K562 (cell line): ENCODE results near the gene SEC22C. TPM values are rescaled to one million over a fixed set of nuclear protein-coding genes. Genes with fewer than 3 reads are reported as not detected.
A peak's percentile ranks its signal among the peaks of the same experiment; 100 is the strongest.

ENCODE experiments used
- CEBPZ ChIP-seq: fragments of 150-350 bp; IDR thresholded peaks from 2 replicates; pipeline ENCODE4 v1.6.1; 2014; ENCODE audit warnings: low read depth, mild to moderate bottlenecking, low read length, borderline replicate concordance
- DIDO1 ChIP-seq: fragments of 450-650 bp; IDR thresholded peaks from 2 replicates; pipeline ENCODE4 v1.6.1; 2016; ENCODE audit warnings: low read depth, missing biosample characterization, missing genetic modification characterization
- DLX4 ChIP-seq: fragments of 250-450 bp; sonication (Bioruptor Pico); IDR thresholded peaks from 2 replicates; pipeline ENCODE4 v1.6.1; 2021; ENCODE audit warnings: mild to moderate bottlenecking
- E2F5 ChIP-seq: sonication (generic); formaldehyde crosslinking; IDR thresholded peaks from 2 replicates; pipeline ENCODE4 v1.8.0; 2022; ENCODE audit warnings: mild to moderate bottlenecking, missing genetic modification reagents
- EP400 ChIP-seq: fragments of 450-650 bp; IDR thresholded peaks from 2 replicates; pipeline ENCODE4 v1.6.1; 2017; ENCODE audit warnings: antibody characterized with exemption, mild to moderate bottlenecking, moderate library complexity
- FOXA1 ChIP-seq: fragments of 450-650 bp; IDR thresholded peaks from 2 replicates; pipeline ENCODE4 v1.6.1; 2016; ENCODE audit warnings: mild to moderate bottlenecking, borderline replicate concordance
- ILK ChIP-seq: fragments of 450-650 bp; IDR thresholded peaks from 2 replicates; pipeline ENCODE4 v1.6.1; 2016; ENCODE audit warnings: missing genetic modification characterization, low read depth, mild to moderate bottlenecking, missing compliant biosample characterization, moderate library complexity, borderline replicate concordance
- JUN ChIP-seq, 2 experiments: sonication (generic) in 1 of 2; formaldehyde crosslinking in 1 of 2; IDR thresholded peaks; 2 replicates each; pipeline versions ENCODE4 v1.6.1 to v1.8.0; 2012 to 2022; ENCODE audit warnings: borderline replicate concordance in 2 of 2, mild to moderate bottlenecking in 2 of 2, improper control_type of control experiment in 1 of 2, low read depth in 1 of 2, low read length in 1 of 2, missing genetic modification reagents in 1 of 2
- MLLT1 ChIP-seq, 2 experiments: fragments of 450-650 bp; IDR thresholded peaks; 2 replicates each; pipeline ENCODE4 v1.6.1; 2016
- OTX1 ChIP-seq: fragments of 450-650 bp; formaldehyde crosslinking; IDR thresholded peaks from 2 replicates; pipeline ENCODE4 v1.4.0; 2022; ENCODE audit warnings: mild to moderate bottlenecking
- RAD21 ChIP-seq, 2 experiments: fragments of 250-450 bp in 1 of 2; fragments of 450-650 bp in 1 of 2; sonication (Bioruptor Pico) in 1 of 2; formaldehyde crosslinking in 1 of 2; IDR thresholded peaks in 1 of 2; conservative IDR thresholded peaks in 1 of 2; 2 replicates each; pipeline versions ENCODE4 v1.4.0 to v1.8.0; 2020 to 2022; ENCODE audit warnings: mild to moderate bottlenecking in 2 of 2, moderate library complexity in 1 of 2
- RAD51 ChIP-seq: fragments of 450-650 bp; IDR thresholded peaks from 2 replicates; pipeline ENCODE4 v1.7.1; 2016; ENCODE audit warnings: low read depth, mild to moderate bottlenecking, borderline replicate concordance
- XRCC3 ChIP-seq: fragments of 450-650 bp; IDR thresholded peaks from 2 replicates; pipeline ENCODE4 v1.6.1; 2017; ENCODE audit warnings: mild to moderate bottlenecking, moderate library complexity
- XRCC5 ChIP-seq: fragments of 200-400 bp; formaldehyde crosslinking; IDR thresholded peaks from 2 replicates; pipeline ENCODE4 v1.6.1; 2017; ENCODE audit warnings: low read depth, mild to moderate bottlenecking, low read length
- ZNF76 ChIP-seq: fragments of 250-450 bp; sonication (Bioruptor Pico); IDR thresholded peaks from 2 replicates; pipeline ENCODE4 v1.4.0; 2020; ENCODE audit warnings: mild to moderate bottlenecking, moderate library complexity, borderline replicate concordance
- polyA plus RNA-seq, 8 experiments: library from polyadenylated mRNA; depleted of rRNA in 4 of 8; stranded (reverse) in 5 of 8; unstranded in 3 of 8; fragments of >200 nt; fragmentation: Nextera tagmentation in 2 of 8; fragmentation: Illumina TruSeq in 1 of 8; extraction: Ambion mirVana in 2 of 8; extraction: Trizol in 1 of 8; gene quantifications; 2 replicates each; pipeline versions ENCODE4 v1.2.1 to v1.2.3, GENCODE V29; 2011 to 2014; ENCODE audit warnings: inconsistent platforms in 1 of 8, missing spikeins in 1 of 8
- total RNA-seq, 7 experiments: library from RNA; depleted of rRNA in 6 of 7; stranded (reverse); fragments of >200 nt in 6 of 7; fragmentation: Illumina TruSeq in 2 of 7; extraction: Trizol in 2 of 7; gene quantifications; 2 replicates each; pipeline versions ENCODE4 v1.2.1 to v1.2.3, GENCODE V29; 2011 to 2021; ENCODE audit warnings: low replicate concordance in 1 of 7
- TF ChIP-seq, protein P1 (sequence below): sonication (generic); formaldehyde crosslinking; IDR thresholded peaks from 2 replicates; pipeline ENCODE4 v1.8.1; 2023; ENCODE audit warnings: mild to moderate bottlenecking, missing genetic modification reagents

Gene SEC22C
- total and polyA plus RNA-seq, 9 of the 15 experiments (the other 6 are each of a cell fraction or from before 2014, with no cell fraction given): 35.6 to 68.4 (median 50.7) TPM

GRCh38 chr3:42581709-42582473, at the start of gene SEC22C (continued):
- TF ChIP-seq, protein P1, sequence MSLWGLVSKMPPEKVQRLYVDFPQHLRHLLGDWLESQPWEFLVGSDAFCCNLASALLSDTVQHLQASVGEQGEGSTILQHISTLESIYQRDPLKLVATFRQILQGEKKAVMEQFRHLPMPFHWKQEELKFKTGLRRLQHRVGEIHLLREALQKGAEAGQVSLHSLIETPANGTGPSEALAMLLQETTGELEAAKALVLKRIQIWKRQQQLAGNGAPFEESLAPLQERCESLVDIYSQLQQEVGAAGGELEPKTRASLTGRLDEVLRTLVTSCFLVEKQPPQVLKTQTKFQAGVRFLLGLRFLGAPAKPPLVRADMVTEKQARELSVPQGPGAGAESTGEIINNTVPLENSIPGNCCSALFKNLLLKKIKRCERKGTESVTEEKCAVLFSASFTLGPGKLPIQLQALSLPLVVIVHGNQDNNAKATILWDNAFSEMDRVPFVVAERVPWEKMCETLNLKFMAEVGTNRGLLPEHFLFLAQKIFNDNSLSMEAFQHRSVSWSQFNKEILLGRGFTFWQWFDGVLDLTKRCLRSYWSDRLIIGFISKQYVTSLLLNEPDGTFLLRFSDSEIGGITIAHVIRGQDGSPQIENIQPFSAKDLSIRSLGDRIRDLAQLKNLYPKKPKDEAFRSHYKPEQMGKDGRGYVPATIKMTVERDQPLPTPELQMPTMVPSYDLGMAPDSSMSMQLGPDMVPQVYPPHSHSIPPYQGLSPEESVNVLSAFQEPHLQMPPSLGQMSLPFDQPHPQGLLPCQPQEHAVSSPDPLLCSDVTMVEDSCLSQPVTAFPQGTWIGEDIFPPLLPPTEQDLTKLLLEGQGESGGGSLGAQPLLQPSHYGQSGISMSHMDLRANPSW (CRISPR knock-in tag): no peak; the same call in 1 of the 2 replicates
- TF ChIP-seq JUN (IDR thresholded peaks at IDR 0.05; ENCODE audit: borderline replicate concordance, low read depth, low read length): peak; percentile 67; the same call in 1 of the 2 replicates
- TF ChIP-seq JUN (CRISPR knock-in tag; IDR thresholded peaks at IDR 0.05; ENCODE audit: borderline replicate concordance): no peak
- TF ChIP-seq ILK (tag): no peak
- TF ChIP-seq MLLT1 (IDR thresholded peaks at IDR 0.05): peak in 1 of 2 experiments; percentile 88; a peak in 3 of 4 replicates
- TF ChIP-seq XRCC5: no peak; the same call in none of the 2 replicates
- TF ChIP-seq ZNF76: no peak; the same call in 1 of the 2 replicates
- TF ChIP-seq CEBPZ: no peak
- TF ChIP-seq E2F5: peak; percentile 27; the same call in 1 of the 2 replicates
- no peak for TF ChIP-seq OTX1 (CRISPR knock-in tag)
- TF ChIP-seq FOXA1: no peak
- TF ChIP-seq DIDO1 (tag): no peak
- TF ChIP-seq EP400: peak; percentile 97
- no peak for TF ChIP-seq DLX4 (CRISPR knock-in tag)
- TF ChIP-seq XRCC3: no peak
- TF ChIP-seq RAD51: peak; percentile 72; the same call in 1 of the 2 replicates
- TF ChIP-seq RAD21 (CRISPR knock-in tag; conservative IDR thresholded peaks at IDR 0.05 in 1 of 2, IDR thresholded peaks at IDR 0.05 in 1 of 2): peak; percentile 89 to 92
